Fibroblast of lung (primary cell): Measurements from ENCODE around the gene VGF. TPM values are rescaled to one million over a fixed set of nuclear protein-coding genes. Genes with fewer than 3 reads are reported as not detected.

ENCODE experiments used
- DNase-seq, 2 donors: peaks; one replicate each; pipeline versions ENCODE4 v3.0.0 to v3.0.0-alpha.2; 2010; ENCODE audit warnings: low read depth in 2 of 2
- H2AFZ ChIP-seq: 2 replicates; pipeline ENCODE4 v1.5.1; 2012; ENCODE audit warnings: low read length, control low read depth, inconsistent platforms
- H3K27ac ChIP-seq: 2 replicates; pipeline ENCODE4 v1.5.1; 2011; ENCODE audit warnings: low read length, control low read depth; ENCODE audit not compliant: insufficient read depth
- H3K27me3 ChIP-seq: 2 replicates; pipeline ENCODE4 v1.5.1; 2011; ENCODE audit warnings: mild to moderate bottlenecking, low read length; ENCODE audit not compliant: control insufficient read depth, insufficient read depth
- H3K36me3 ChIP-seq: 2 replicates; pipeline ENCODE4 v1.5.1; 2011; ENCODE audit warnings: low read length; ENCODE audit not compliant: control insufficient read depth, insufficient read depth
- H3K4me1 ChIP-seq: 2 replicates; pipeline ENCODE4 v1.5.1; 2011; ENCODE audit warnings: low read length; ENCODE audit not compliant: control insufficient read depth, insufficient read depth; ENCODE audit errors: extremely low read depth
- H3K4me2 ChIP-seq: 2 replicates; pipeline ENCODE4 v1.5.1; 2011; ENCODE audit warnings: low read length, control low read depth; ENCODE audit not compliant: insufficient read depth; ENCODE audit errors: extremely low read depth
- H3K4me3 ChIP-seq, 4 experiments: fragments of 200-600 bp in 1 of 4; sonication (generic) in 1 of 4; replicated peaks in 1 of 4; 2 replicates each; pipeline ENCODE4 v1.5.1; 2011 to 2016; ENCODE audit warnings: low read length in 4 of 4, low read depth in 3 of 4, mild to moderate bottlenecking in 3 of 4, control low read depth in 2 of 4, inconsistent platforms in 1 of 4, mixed read lengths in 1 of 4; ENCODE audit not compliant: insufficient read depth in 1 of 4; ENCODE audit errors: control extremely low read depth in 1 of 4
- H3K79me2 ChIP-seq: 2 replicates; pipeline ENCODE4 v1.5.1; 2012; ENCODE audit warnings: mild to moderate bottlenecking, low read length, inconsistent platforms; ENCODE audit not compliant: control insufficient read depth, insufficient read depth
- H3K9ac ChIP-seq: 2 replicates; pipeline ENCODE4 v1.5.1; 2011; ENCODE audit warnings: mild to moderate bottlenecking, low read length, control low read depth; ENCODE audit not compliant: insufficient read depth
- H3K9me3 ChIP-seq: 2 replicates; pipeline ENCODE4 v1.5.1; 2012; ENCODE audit warnings: low read depth, low read length; ENCODE audit not compliant: control insufficient read depth, insufficient read depth
- H4K20me1 ChIP-seq: 2 replicates; pipeline ENCODE4 v1.5.1; 2011; ENCODE audit warnings: low read length; ENCODE audit not compliant: control insufficient read depth, insufficient read depth; ENCODE audit errors: extremely low read depth
- CTCF ChIP-seq, 2 donors: IDR thresholded peaks in 1 of 2; conservative IDR thresholded peaks in 1 of 2; 1 replicate in 1 of 2; 2 replicates in 1 of 2; pipeline ENCODE4 v1.5.1; 2011 to 2012; ENCODE audit warnings: low read length in 2 of 2, control low read depth in 1 of 2, inconsistent platforms in 1 of 2, low read depth in 1 of 2, mild to moderate bottlenecking in 1 of 2
- EZH2 ChIP-seq: IDR thresholded peaks from 2 replicates; pipeline ENCODE4 v1.5.1; 2012; ENCODE audit warnings: low read length, control low read depth, mild to moderate bottlenecking; ENCODE audit errors: missing control alignments
- polyA plus RNA-seq, 2 donors: library from polyadenylated mRNA; depleted of rRNA in 1 of 2; stranded (reverse) in 1 of 2; unstranded in 1 of 2; fragments of >200 nt; gene quantifications; 2 replicates each; pipeline ENCODE4 v1.2.1, GENCODE V29; 2011 to 2012; ENCODE audit warnings: missing spikeins in 1 of 2
- total RNA-seq: library from RNA; depleted of rRNA; stranded (reverse); fragments of >200 nt; gene quantifications from 2 replicates; pipeline ENCODE4 v1.2.1, GENCODE V29; 2014

VGF gene
- total and polyA plus RNA-seq, 2 donors (not counting 1 experiment from before 2014, with no cell fraction given): 0.66 TPM; not detected in 1

GRCh38 chr7:101210143-101210542 is 44.8 kb upstream of the VGF start:
- Histone ChIP-seq H3K4me1 (peaks cover 3% of the 10 kb centered on the region), H3K27ac (no peak overlapping the region), H3K4me3 (no peak overlapping the region), H2AFZ (no peak overlapping the region), H3K4me2 (no peak overlapping the region), H3K79me2 (no peaks in the 10 kb centered on the region), H3K9me3 (no peaks in the 10 kb centered on the region), H3K9ac (no peak overlapping the region), H4K20me1 (no peaks in the 10 kb centered on the region), H3K36me3 (peaks cover 24% of the 10 kb centered on the region), H3K27me3 (no peaks in the 10 kb centered on the region)
- TF ChIP-seq EZH2: no peak
- TF ChIP-seq CTCF (conservative IDR thresholded peaks at IDR 0.05 in 1 of 2, IDR thresholded peaks at IDR 0.05 in 1 of 2; ENCODE audit: low read depth in 1 of 2, low read length in 2 of 2): no peak
- DNase-seq: no peak

GRCh38 chr7:101208794-101209193 is 43.4 kb upstream of the VGF start:
- TF ChIP-seq CTCF (conservative IDR thresholded peaks at IDR 0.05 in 1 of 2, IDR thresholded peaks at IDR 0.05 in 1 of 2; ENCODE audit: low read depth in 1 of 2, low read length in 2 of 2): no peak
- no peak for TF ChIP-seq EZH2

DNA sequence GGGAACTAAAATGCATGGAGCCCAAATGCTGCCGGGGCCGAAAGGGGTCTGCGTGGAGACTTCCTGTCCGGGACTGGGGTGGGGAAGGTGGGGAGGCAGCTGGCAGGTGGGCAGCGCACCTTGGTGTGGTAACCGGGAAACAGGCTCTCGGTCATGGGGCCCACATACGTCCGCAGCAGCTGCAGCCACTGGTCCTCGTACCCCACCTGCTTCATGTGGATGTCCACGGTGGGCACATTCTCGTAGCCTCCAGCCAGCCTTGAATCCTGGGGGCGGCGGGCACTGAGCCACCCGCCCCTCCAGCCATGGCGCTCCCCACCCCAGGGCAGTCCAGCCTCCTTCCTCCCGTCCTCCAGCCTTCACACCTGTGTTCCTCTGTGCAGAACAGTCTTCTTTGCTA is 42.1 kb upstream of the VGF start:
- no peaks in the 10 kb centered on the region for H3K4me1 ChIP-seq
- no peaks in the 10 kb centered on the region for H4K20me1 ChIP-seq
- H2AFZ ChIP-seq: no peak overlapping the region
- TF ChIP-seq CTCF (conservative IDR thresholded peaks at IDR 0.05 in 1 of 2, IDR thresholded peaks at IDR 0.05 in 1 of 2; ENCODE audit: low read depth in 1 of 2, low read length in 2 of 2): no peak
- no peak for TF ChIP-seq EZH2
- no peaks in the 10 kb centered on the region for H3K9me3 ChIP-seq
- peaks cover 17% of the 10 kb centered on the region for H3K36me3 ChIP-seq
- no peak overlapping the region for H3K9ac ChIP-seq
- H3K79me2 ChIP-seq: no peaks in the 10 kb centered on the region
- no peak overlapping the region for H3K27ac ChIP-seq
- no peak overlapping the region for H3K4me2 ChIP-seq
- DNase-seq: no peak
- no peak overlapping the region for H3K4me3 ChIP-seq
- H3K27me3 ChIP-seq: peaks cover 8% of the 10 kb centered on the region

More at GRCh38 chr7:101208794-101209193, 43.4 kb upstream of the VGF start:
- Histone ChIP-seq H3K9me3 (no peaks in the 10 kb centered on the region), H3K4me2 (no peak overlapping the region), H3K79me2 (no peaks in the 10 kb centered on the region), H3K27ac (no peak overlapping the region), H3K9ac (no peak overlapping the region), H3K4me3 (no peak overlapping the region), H3K36me3 (peaks cover 21% of the 10 kb centered on the region), H3K4me1 (no peaks in the 10 kb centered on the region), H4K20me1 (no peaks in the 10 kb centered on the region), H3K27me3 (no peaks in the 10 kb centered on the region), H2AFZ (no peak overlapping the region)
- DNase-seq: no peak
